ENCODE measurements around the gene CRABP2.

DNA sequence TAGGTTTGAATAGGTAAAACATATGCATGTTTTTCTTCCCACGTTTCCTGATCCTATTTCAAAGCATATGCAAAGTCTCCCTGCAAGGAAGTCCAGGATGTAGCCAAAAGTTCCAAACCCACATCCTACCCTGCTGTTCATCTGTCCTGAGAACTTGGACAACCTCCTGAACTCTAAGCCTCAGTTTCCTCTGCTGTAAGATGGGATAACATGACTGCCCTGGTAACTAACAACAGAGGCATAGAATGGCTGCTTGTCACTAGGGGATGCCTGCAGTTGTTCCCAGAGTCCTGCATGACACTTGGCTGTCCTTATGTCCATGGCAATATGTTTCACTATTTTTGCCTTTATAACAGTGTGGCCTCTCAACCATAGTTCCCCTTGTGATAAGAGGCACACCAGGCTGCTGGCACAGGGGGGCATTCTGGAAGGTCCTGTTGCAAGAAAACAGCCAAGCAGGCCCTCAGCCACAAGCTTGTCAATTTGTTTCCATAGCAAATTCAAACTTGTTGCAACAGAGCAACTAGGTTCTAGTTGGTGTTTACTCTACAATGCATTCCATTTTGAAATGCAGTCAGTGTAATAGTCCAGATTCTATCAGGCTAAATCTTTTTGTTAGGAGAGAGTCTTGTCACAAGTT lies 47.6 kb upstream of the CRABP2 start:
- TF ChIP-seq, protein P1, sequence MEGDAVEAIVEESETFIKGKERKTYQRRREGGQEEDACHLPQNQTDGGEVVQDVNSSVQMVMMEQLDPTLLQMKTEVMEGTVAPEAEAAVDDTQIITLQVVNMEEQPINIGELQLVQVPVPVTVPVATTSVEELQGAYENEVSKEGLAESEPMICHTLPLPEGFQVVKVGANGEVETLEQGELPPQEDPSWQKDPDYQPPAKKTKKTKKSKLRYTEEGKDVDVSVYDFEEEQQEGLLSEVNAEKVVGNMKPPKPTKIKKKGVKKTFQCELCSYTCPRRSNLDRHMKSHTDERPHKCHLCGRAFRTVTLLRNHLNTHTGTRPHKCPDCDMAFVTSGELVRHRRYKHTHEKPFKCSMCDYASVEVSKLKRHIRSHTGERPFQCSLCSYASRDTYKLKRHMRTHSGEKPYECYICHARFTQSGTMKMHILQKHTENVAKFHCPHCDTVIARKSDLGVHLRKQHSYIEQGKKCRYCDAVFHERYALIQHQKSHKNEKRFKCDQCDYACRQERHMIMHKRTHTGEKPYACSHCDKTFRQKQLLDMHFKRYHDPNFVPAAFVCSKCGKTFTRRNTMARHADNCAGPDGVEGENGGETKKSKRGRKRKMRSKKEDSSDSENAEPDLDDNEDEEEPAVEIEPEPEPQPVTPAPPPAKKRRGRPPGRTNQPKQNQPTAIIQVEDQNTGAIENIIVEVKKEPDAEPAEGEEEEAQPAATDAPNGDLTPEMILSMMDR (conservative IDR thresholded peaks at IDR 0.05; ENCODE audit: low read depth, low read length): no peak
- TF ChIP-seq EZH2 (IDR thresholded peaks at IDR 0.05; ENCODE audit: borderline replicate concordance, low read depth, low read length, poor library complexity, severe bottlenecking): no peak

All from A673 (cell line).